Liver (tissue), 3 donors: Measurements from ENCODE around the gene TNC.

Experiments used
- CTCF ChIP-seq: fragments of 150-350 bp; IDR thresholded peaks from 2 replicates; pipeline ENCODE4 v1.5.1; 2017; ENCODE audit warnings: improper control_type of control experiment, low read depth, low read length; ENCODE audit not compliant: missing input control
- EGR1 ChIP-seq, 2 donors: IDR thresholded peaks; 2 replicates each; pipeline ENCODE4 v1.6.1; 2016 to 2018; ENCODE audit warnings: antibody characterized with exemption in 2 of 2, low read depth in 2 of 2
- FOXA1 ChIP-seq: IDR thresholded peaks from 2 replicates; pipeline ENCODE4 v1.6.1; 2016; ENCODE audit warnings: antibody characterized with exemption
- GABPA ChIP-seq, 2 donors: IDR thresholded peaks in 1 of 2; conservative IDR thresholded peaks in 1 of 2; 2 replicates each; pipeline ENCODE4 v1.6.1; 2016; ENCODE audit warnings: antibody characterized with exemption in 2 of 2, mild to moderate bottlenecking in 1 of 2, moderate library complexity in 1 of 2
- JUND ChIP-seq, 2 donors: IDR thresholded peaks; 2 replicates each; pipeline ENCODE4 v1.6.1; 2016; ENCODE audit warnings: antibody characterized with exemption in 2 of 2
- MAX ChIP-seq: IDR thresholded peaks from 2 replicates; pipeline ENCODE4 v1.6.1; 2016; ENCODE audit warnings: antibody characterized with exemption
- RAD21 ChIP-seq, 2 donors: IDR thresholded peaks; 2 replicates each; pipeline ENCODE4 v1.6.1; 2016; ENCODE audit warnings: antibody characterized with exemption in 2 of 2, mild to moderate bottlenecking in 2 of 2
- REST ChIP-seq: IDR thresholded peaks from 2 replicates; pipeline ENCODE4 v1.6.1; 2016; ENCODE audit warnings: antibody characterized with exemption, mild to moderate bottlenecking
- RXRA ChIP-seq, 2 donors: IDR thresholded peaks; 2 replicates each; pipeline ENCODE4 v1.6.1; 2017 to 2018; ENCODE audit warnings: antibody characterized with exemption in 2 of 2, mild to moderate bottlenecking in 1 of 2
- SP1 ChIP-seq: IDR thresholded peaks from 2 replicates; pipeline ENCODE4 v1.6.1; 2018; ENCODE audit warnings: antibody characterized with exemption, mild to moderate bottlenecking
- TAF1 ChIP-seq: conservative IDR thresholded peaks from 2 replicates; pipeline ENCODE4 v1.6.1; 2016; ENCODE audit warnings: antibody characterized with exemption, mild to moderate bottlenecking
- YY1 ChIP-seq: IDR thresholded peaks from 2 replicates; pipeline ENCODE4 v1.6.1; 2016; ENCODE audit warnings: antibody characterized with exemption, mild to moderate bottlenecking
- donor health status: healthy.
- donor health status: healthy.

- TF ChIP-seq CTCF = no peak
- TF ChIP-seq SP1 = no peak
- TF ChIP-seq JUND (IDR thresholded peaks at IDR 0.05) = no peak
- no peak for TF ChIP-seq RXRA (IDR thresholded peaks at IDR 0.05)
- TF ChIP-seq EGR1 (IDR thresholded peaks at IDR 0.05; ENCODE audit: low read depth in 2 of 2) = no peak
- no peak for TF ChIP-seq MAX
- no peak for TF ChIP-seq YY1
- TF ChIP-seq RAD21 (IDR thresholded peaks at IDR 0.05) = no peak
- TF ChIP-seq TAF1 = no peak
- TF ChIP-seq FOXA1 = no peak
- no peak for TF ChIP-seq REST
- no peak for TF ChIP-seq GABPA (IDR thresholded peaks at IDR 0.05 in 1 of 2, conservative IDR thresholded peaks at IDR 0.05 in 1 of 2)
These were observed 17.0 kb upstream of the TNC start for GRCh38 chr9:115134941-115135340.
